ENCODE measurements around the gene MRC1.

The MRC1 gene

DNA sequence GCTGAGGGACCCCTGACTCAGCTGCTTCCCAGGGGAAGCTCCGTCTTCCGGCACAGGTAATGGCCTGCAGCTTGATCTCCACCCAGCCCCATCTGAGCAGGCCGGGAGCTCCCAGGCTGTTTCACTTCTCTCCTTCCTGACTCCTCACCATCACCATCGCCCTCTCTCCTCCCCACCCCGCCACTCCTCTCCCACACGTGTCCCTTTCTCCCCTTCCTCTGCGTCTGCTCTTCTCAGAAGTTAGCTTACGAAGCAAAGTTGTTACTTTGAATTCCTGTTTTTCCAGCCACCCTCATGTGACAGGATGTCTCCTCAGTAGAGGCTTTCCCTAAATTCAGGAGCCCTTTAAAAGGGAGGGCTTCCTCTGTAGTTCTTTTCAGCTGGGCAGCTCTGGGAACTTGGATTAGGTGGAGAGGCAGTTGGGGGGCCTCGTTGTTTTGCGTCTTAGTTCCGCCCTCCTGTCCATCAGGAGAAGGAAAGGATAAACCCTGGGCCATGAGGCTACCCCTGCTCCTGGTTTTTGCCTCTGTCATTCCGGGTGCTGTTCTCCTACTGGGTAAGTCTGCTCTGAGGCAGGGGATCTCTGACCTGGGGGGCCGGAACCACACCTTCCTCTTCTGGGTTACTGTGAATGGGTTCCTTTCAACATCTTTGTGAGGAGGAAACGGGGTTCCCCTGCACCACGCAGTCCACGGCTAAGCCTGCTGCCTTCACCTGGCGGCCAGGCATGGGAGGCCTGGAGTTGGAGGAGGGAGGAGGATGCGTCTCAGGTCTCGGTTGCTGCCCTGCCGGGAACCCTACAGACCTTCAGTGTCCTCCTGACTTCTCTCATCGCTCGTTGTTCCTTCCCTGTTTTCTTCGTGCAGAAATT is at the start of gene MRC1:
Gene MRC1 (plus strand): TSS at position 378 of the 871 bp plus-strand sequence. CDS start 118 bp downstream, at position 496.
- no peak for FAIRE-seq
- TF ChIP-seq CTCF (IDR thresholded peaks at IDR 0.05; ENCODE audit: insufficient read depth, missing control alignments), result no peak
- no peak for DNase-seq (ENCODE audit: insufficient read length, low spot score)

GRCh38 chr10:17764142-17764541 is 45.0 kb upstream of the MRC1 start:
- TF ChIP-seq CTCF (IDR thresholded peaks at IDR 0.05; ENCODE audit: insufficient read depth, missing control alignments), result no peak
- FAIRE-seq (no peak), DNase-seq (ENCODE audit: insufficient read length, low spot score) (no peak)

DNA sequence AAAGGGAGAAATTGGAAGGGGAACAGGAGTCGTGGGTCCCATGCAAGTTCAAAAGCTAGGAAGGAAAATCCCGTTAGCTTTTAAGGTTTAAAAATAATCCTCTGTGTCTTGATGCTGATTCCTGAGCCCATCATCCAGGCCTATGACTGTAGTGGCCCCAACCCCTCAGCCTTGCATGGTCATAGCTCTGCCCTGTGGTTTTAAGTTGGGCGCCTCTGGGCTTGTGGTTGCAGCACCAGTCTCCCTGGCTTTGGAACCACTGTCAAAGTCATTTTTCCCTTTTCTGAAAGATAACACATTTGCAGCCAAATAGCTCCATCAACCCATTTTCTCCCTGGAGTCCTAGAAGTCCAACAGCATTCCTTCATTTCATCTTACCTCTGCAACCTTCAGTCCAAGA is 43.5 kb upstream of the MRC1 start:
- FAIRE-seq, result no peak
- TF ChIP-seq CTCF (IDR thresholded peaks at IDR 0.05; ENCODE audit: insufficient read depth, missing control alignments), result no peak

DNA sequence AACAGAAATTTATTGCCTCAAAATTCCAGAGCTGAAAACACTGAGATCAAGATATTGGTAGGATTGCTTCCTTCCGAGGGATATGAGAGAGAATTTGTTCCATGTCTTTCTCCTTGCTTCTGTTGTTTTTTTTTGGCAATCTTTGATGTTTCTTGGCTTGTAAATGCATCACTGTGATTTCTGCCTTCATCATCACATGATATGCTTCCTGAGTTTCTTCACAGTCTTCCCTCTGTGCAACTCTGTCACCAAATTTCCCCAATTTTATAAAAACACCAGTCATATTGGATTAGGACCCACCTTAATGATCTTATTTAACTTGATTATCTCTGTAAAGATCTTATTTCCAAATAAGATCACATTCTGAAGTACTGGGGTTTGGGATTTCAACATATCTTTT is 42.4 kb upstream of the MRC1 start:
- FAIRE-seq, result no peak
- no peak for TF ChIP-seq CTCF (IDR thresholded peaks at IDR 0.05; ENCODE audit: insufficient read depth, missing control alignments)
- no peak for DNase-seq (ENCODE audit: insufficient read length, low spot score)

More for the DNA sequence above, 43.5 kb upstream of the MRC1 start:
- no peak for DNase-seq (ENCODE audit: insufficient read length, low spot score)

GRCh38 chr10:17768496-17768895 is 40.7 kb upstream of the MRC1 start:
- DNase-seq (ENCODE audit: insufficient read length, low spot score) (no peak), FAIRE-seq (no peak)
- no peak for TF ChIP-seq CTCF (IDR thresholded peaks at IDR 0.05; ENCODE audit: insufficient read depth, missing control alignments)

GRCh38 chr10:17768957-17769356 is 40.2 kb upstream of the MRC1 start:
- no peak for TF ChIP-seq CTCF (IDR thresholded peaks at IDR 0.05; ENCODE audit: insufficient read depth, missing control alignments)
- DNase-seq (ENCODE audit: insufficient read length, low spot score) (no peak), FAIRE-seq (no peak)

GRCh38 chr10:17771017-17771416 is 38.1 kb upstream of the MRC1 start:
- no peak for DNase-seq (ENCODE audit: insufficient read length, low spot score)
- TF ChIP-seq CTCF (IDR thresholded peaks at IDR 0.05; ENCODE audit: insufficient read depth, missing control alignments), result no peak
- no peak for FAIRE-seq
